Vagina (tissue), 2 donors: Measurements from ENCODE around the gene ZNF785. TPM values are rescaled to one million over a fixed set of nuclear protein-coding genes. Genes with fewer than 3 reads are reported as not detected.
A peak's percentile ranks its signal among the peaks of the same experiment; 100 is the strongest.

ENCODE experiments used
- DNase-seq, 2 donors: peaks; one replicate each; pipeline ENCODE4 v3.0.0-alpha.2; 2017; ENCODE audit errors: extremely low spot score in 2 of 2
- H3K27ac ChIP-seq: fragments of 200-600 bp; sonication (generic); one replicate; pipeline ENCODE4 v1.5.1; 2019
- H3K27me3 ChIP-seq: fragments of 200-600 bp; sonication (generic); one replicate; pipeline ENCODE4 v1.5.1; 2019
- H3K36me3 ChIP-seq, 2 donors: fragments of 200-600 bp; sonication (generic); one replicate each; pipeline ENCODE4 v1.5.1; 2017 to 2019
- H3K4me1 ChIP-seq: fragments of 200-600 bp; sonication (generic); one replicate; pipeline ENCODE4 v1.5.1; 2019
- H3K4me3 ChIP-seq, 2 donors: fragments of 200-600 bp; sonication (generic); 1 replicate in 1 of 2; 2 replicates in 1 of 2; pipeline ENCODE4 v1.5.1; 2016 to 2019
- H3K9me3 ChIP-seq: fragments of 200-600 bp; sonication (generic); one replicate; pipeline ENCODE4 v1.5.1; 2019
- CTCF ChIP-seq, 3 experiments: fragments of 450-650 bp in 2 of 3; fragments of 200-600 bp in 1 of 3; sonication (generic) in 1 of 3; IDR thresholded peaks; one replicate each; pipeline ENCODE4 v1.5.1; 2017 to 2019; ENCODE audit warnings: antibody characterized with exemption in 3 of 3, mild to moderate bottlenecking in 2 of 3, moderate library complexity in 2 of 3
- POLR2A ChIP-seq, 2 donors: fragments of 450-650 bp; IDR thresholded peaks; one replicate each; pipeline ENCODE4 v1.6.1; 2017; ENCODE audit warnings: antibody characterized with exemption in 2 of 2, mild to moderate bottlenecking in 2 of 2, moderate library complexity in 2 of 2
- POLR2AphosphoS5 ChIP-seq, 2 donors: sonication (generic); formaldehyde crosslinking; IDR thresholded peaks; one replicate each; pipeline ENCODE4 v1.9.0; 2017; ENCODE audit warnings: antibody characterized with exemption in 2 of 2, mild to moderate bottlenecking in 2 of 2, low read depth in 1 of 2; ENCODE audit not compliant: insufficient read depth in 1 of 2
- intact Hi-C: fragments of 100-400 bp; cut with DNase I; formaldehyde crosslinking; loops from one replicate; pipeline ENCODE4 v1.15.1; 2023
- total RNA-seq: library from RNA; depleted of rRNA; stranded (reverse); fragments of >200 nt; gene quantifications from one replicate; pipeline ENCODE4 v1.2.3, GENCODE V29; 2016

Gene ZNF785
- total RNA-seq, 1 donor from 2014 or later, result 21.6 TPM

GRCh38 chr16:30588651-30589050 is 3.2 kb upstream of the ZNF785 start:
- Histone ChIP-seq H3K9me3 (no peaks in the 10 kb centered on the region), H3K36me3 (no peaks in the 10 kb centered on the region), H3K27ac (no peak overlapping the region), H3K4me1 (peaks cover 28% of the 10 kb centered on the region), H3K27me3 (no peaks in the 10 kb centered on the region), H3K4me3 (no peak overlapping the region)
- TF ChIP-seq POLR2AphosphoS5 (IDR thresholded peaks at IDR 0.05; ENCODE audit: insufficient read depth in 1 of 2, low read depth in 1 of 2), result no peak
- no peak for TF ChIP-seq CTCF (IDR thresholded peaks at IDR 0.05)
- TF ChIP-seq POLR2A (IDR thresholded peaks at IDR 0.05), result no peak
- intact Hi-C loops, result loop anchor here (10.0 kb wide), 1 partner anchor 54 kb away; the partner anchor contains the start of gene ZNF747
- no peak for DNase-seq

GRCh38 chr16:30585022-30585399 is 486 bp downstream of the ZNF785 start:
- H3K36me3 ChIP-seq, result peaks cover 0 to 14% of the 10 kb centered on the region in 2 donors
- peaks cover 45% of the 10 kb centered on the region for H3K4me1 ChIP-seq

GRCh38 chr16:30582611-30583340 is 2.7 kb downstream of the ZNF785 start:
- Histone ChIP-seq H3K4me3 (no peak overlapping the region), H3K36me3 (peaks cover 0 to 14% of the 10 kb centered on the region in 2 donors), H3K27me3 (no peaks in the 10 kb centered on the region), H3K4me1 (peaks cover 45% of the 10 kb centered on the region), H3K27ac (no peak overlapping the region), H3K9me3 (no peaks in the 10 kb centered on the region)
- intact Hi-C loops, result loop anchor here (10.0 kb wide), 1 partner anchor 48 kb away; the partner anchor contains the start of gene ZNF747
- TF ChIP-seq POLR2AphosphoS5 (IDR thresholded peaks at IDR 0.05; ENCODE audit: insufficient read depth in 1 of 2, low read depth in 1 of 2) (no peak), CTCF (IDR thresholded peaks at IDR 0.05) (no peak), POLR2A (IDR thresholded peaks at IDR 0.05) (no peak)
- DNase-seq, result no peak

More at GRCh38 chr16:30585022-30585399, 486 bp downstream of the ZNF785 start:
- Histone ChIP-seq H3K4me3 (peak overlapping the region; percentile 87 to 90), H3K9me3 (no peaks in the 10 kb centered on the region), H3K27ac (peak overlapping the region; percentile 92), H3K27me3 (no peaks in the 10 kb centered on the region)
- no peak for TF ChIP-seq POLR2AphosphoS5 (IDR thresholded peaks at IDR 0.05; ENCODE audit: insufficient read depth in 1 of 2, low read depth in 1 of 2)
- no peak for TF ChIP-seq POLR2A (IDR thresholded peaks at IDR 0.05)
- TF ChIP-seq CTCF (IDR thresholded peaks at IDR 0.05), result no peak
- intact Hi-C loops, result loop anchor here (1.0 to 10.0 kb wide), 2 partner anchors 27 to 50 kb away; partner anchors contain the start of genes ZNF747 and ZNF764
- no peak for DNase-seq

GRCh38 chr16:30581457-30581856 is 4.0 kb downstream of the ZNF785 start:
- intact Hi-C loops, result loop anchor here (10.0 kb wide), 1 partner anchor 47 kb away; the partner anchor contains the start of gene ZNF747
- DNase-seq, result no peak
- peaks cover 40% of the 10 kb centered on the region for H3K4me1 ChIP-seq
- H3K9me3 ChIP-seq, result no peaks in the 10 kb centered on the region
- H3K36me3 ChIP-seq, result peaks cover 0 to 14% of the 10 kb centered on the region in 2 donors
- H3K27ac ChIP-seq, result no peak overlapping the region
- no peak overlapping the region for H3K4me3 ChIP-seq
- TF ChIP-seq POLR2AphosphoS5 (IDR thresholded peaks at IDR 0.05; ENCODE audit: insufficient read depth in 1 of 2, low read depth in 1 of 2) (no peak), POLR2A (IDR thresholded peaks at IDR 0.05) (no peak), CTCF (IDR thresholded peaks at IDR 0.05) (no peak)
- H3K27me3 ChIP-seq, result no peaks in the 10 kb centered on the region

GRCh38 chr16:30574678-30575077 is 10.8 kb downstream of the ZNF785 start:
- Histone ChIP-seq H3K4me3 (no peak overlapping the region), H3K27me3 (no peaks in the 10 kb centered on the region), H3K9me3 (no peaks in the 10 kb centered on the region), H3K27ac (no peak overlapping the region), H3K4me1 (peaks cover 23% of the 10 kb centered on the region), H3K36me3 (no peaks in the 10 kb centered on the region)
- TF ChIP-seq POLR2A (IDR thresholded peaks at IDR 0.05), result no peak
- TF ChIP-seq POLR2AphosphoS5 (IDR thresholded peaks at IDR 0.05; ENCODE audit: insufficient read depth in 1 of 2, low read depth in 1 of 2), result no peak
- TF ChIP-seq CTCF (IDR thresholded peaks at IDR 0.05), result no peak
- intact Hi-C loops, result loop anchor here (5.0 kb wide), 1 partner anchor 83 kb away; the partner anchor contains the start of gene FBRS
- no peak for DNase-seq
